GM19397 (cell line): Measurements from ENCODE around the gene EYS.

Experiments used
- ATAC-seq: cut with Tn5 transposase; IDR thresholded peaks from one replicate; pipeline ENCODE4 v1.9.1; 2021; ENCODE audit warnings: mild to moderate bottlenecking, moderate library complexity; ENCODE audit not compliant: unreplicated experiment

Gene EYS

DNA sequence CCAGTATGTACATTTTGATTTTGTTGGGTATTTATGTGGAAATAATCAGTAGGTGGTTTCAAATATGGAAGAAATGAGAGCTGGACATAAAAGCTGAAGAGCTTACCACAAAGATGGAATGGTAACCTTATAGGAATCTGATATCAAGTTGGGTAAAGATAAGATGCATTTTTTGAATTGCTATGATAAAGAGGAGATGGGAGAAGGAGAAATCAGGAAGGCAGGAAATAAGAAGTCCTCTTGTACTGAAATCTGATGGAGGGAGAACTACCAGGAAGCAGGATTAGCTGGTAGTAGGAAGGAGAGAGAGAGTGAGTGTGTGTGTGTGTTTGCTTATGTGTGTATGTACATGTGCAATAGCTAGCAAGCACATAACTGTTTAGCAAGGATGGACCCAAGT lies 1603.0 kb downstream of the EYS start:
- no peak for ATAC-seq

- no peak for ATAC-seq
These were observed 1603.5 kb downstream of the EYS start for GRCh38 chr6:64103480-64103879.

- ATAC-seq, result no peak
These were observed 1606.2 kb downstream of the EYS start for GRCh38 chr6:64100702-64101303.

GRCh38 chr6:64090352-64090751 lies 1616.7 kb downstream of the EYS start:
- ATAC-seq, result no peak

GRCh38 chr6:64085126-64085525 lies 1621.9 kb downstream of the EYS start:
- no peak for ATAC-seq

DNA sequence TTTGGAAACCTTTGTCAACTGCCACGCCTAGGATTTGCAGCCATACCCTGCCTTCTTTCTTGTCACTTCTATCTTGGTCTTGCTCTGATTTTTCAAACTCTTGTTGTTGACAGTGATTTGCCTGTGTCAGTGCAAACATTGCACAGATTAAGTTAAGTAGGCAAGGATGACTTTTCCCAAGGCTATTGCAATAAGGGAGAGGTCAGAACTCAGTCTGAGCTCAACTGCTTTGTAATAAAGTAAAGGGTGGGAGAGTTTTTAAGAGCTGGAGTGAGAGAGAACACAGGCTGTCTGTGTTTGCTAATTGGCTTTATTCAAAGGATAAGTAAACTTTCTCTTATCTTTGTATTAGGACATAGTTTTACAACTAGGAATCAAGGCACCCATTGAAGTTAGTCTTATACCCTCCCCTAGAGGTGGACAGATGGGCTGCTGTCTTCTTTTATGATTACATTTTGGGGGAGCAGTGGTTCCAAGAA lies 1622.8 kb downstream of the EYS start:
- no peak for ATAC-seq

DNA sequence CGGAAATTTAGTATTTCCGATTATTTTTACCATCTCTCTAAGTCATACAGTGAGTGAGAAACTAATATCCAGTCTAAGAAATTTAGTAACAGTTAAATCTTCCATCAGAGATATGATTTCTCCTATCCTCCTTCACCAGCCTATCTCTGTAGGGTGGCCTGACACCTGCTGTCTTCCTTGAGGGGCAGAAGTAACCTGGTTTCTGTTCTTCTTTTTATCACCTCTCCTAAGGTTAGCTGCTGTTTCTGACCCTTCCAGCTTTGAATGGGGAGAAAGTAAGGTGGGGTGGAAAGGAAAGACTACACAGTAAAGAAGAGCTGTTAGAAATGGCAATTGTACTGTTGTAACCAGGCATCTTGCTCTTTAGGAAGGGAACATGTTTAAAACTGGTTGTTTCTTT lies 1623.8 kb downstream of the EYS start:
- no peak for ATAC-seq

- no peak for ATAC-seq
These were observed 1625.6 kb downstream of the EYS start for GRCh38 chr6:64081453-64081852.

DNA sequence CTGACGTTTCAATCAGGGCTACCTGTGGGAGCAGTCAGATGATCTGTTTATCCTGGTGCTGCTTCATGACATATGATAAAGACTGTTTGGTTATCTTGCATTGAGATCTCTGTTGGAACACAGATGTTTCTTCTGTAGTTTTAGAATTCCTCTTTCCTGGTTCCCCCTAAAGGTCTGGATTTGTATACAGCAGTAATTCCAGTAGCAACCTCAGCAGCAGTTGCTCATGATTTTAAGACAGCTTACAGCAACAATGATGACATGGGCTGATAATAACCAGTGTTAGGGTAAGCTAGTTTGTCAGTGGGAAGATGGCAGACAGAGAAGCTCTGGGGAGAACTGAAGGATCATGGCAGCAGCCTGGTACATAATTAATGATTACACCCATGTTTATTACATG lies 1632.0 kb downstream of the EYS start:
- no peak for ATAC-seq

DNA sequence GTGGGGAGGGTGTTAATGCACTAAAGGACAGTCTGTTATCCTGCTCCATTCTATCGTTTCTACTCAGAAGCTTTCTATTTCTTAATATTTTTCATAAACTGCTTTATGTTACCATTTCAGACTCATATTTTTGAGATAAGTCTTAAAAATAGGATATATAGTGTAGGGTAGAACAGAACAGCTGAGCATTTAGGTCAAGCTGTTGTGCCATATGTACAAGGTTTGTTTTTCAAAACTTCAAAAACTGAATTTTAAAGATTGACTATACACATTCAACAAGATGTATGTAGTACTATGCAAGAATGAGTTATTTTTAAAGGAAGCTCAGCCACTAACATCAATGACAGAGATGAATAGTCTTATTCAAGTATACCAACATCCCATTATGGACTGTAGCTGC lies 1634.3 kb downstream of the EYS start:
- ATAC-seq, result no peak

DNA sequence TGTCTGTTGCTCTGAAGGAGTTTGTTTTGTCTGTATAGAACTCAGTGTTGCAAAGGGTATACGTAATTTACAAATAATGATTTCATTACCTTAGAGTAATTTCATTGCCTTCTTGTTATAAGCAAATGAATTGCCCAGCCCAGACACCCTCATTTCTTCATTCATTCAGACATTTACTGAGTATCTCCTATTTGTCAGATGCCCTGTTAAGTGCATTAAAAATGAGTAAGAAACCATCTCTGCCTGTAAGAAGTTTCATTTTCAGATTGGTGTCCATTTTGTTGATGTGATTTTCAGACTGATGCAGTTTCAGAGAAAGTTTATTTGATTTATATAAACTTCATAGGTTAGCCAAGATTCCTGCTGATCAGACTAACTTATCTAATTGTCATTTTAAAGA lies 1642.1 kb downstream of the EYS start:
- no peak for ATAC-seq

GRCh38 chr6:64062960-64063683 lies 1643.9 kb downstream of the EYS start:
- ATAC-seq, result no peak

- ATAC-seq, result no peak
These were observed 1652.2 kb downstream of the EYS start for GRCh38 chr6:64054861-64055260.

GRCh38 chr6:64050590-64050989 lies 1656.4 kb downstream of the EYS start:
- no peak for ATAC-seq

- no peak for ATAC-seq
These were observed 1657.3 kb downstream of the EYS start for GRCh38 chr6:64049736-64050135.

DNA sequence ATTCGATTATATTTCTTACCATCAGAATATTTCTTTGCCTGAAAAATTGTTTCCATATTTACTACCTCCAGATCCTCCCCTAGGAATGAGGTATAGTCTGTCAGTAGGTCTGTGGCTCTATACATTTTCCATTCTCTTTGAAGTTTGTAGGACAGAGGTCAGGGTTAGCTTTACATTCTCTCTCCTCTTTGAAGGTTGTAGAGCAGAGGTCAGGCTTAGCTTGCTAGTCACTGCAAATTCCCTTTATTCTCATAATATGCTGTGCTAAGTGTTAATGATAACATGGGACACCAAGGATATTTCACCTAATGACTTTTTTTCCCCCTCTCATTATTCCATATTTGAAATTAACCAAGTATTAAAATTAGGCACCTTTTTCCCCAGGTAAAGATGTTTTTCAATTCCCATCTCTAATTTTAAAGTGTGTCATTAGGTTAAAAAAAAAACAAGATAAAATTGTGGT lies 1660.2 kb downstream of the EYS start:
- ATAC-seq, result no peak

DNA sequence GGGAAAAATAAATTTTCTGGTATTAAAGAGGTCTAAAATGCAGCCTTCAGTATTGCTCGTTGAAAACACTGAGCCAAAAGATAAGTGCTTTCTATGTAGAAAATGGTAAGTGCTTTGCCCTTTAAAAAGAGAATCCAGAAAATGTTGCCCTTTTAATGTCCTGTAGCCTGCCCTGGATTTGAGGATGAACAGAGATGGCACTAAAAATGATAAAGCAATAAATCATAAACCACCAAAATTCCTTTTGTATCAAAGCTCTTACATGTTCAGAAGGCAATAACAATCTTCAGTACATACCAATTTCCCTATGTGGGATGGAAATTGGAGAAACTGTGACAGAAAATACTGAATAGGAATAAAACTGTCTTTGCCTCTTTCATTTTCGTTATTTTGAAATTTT lies 1665.7 kb downstream of the EYS start:
- no peak for ATAC-seq

GRCh38 chr6:64040113-64040512 lies 1666.9 kb downstream of the EYS start:
- no peak for ATAC-seq

GRCh38 chr6:64037427-64037826 lies 1669.6 kb downstream of the EYS start:
- no peak for ATAC-seq

DNA sequence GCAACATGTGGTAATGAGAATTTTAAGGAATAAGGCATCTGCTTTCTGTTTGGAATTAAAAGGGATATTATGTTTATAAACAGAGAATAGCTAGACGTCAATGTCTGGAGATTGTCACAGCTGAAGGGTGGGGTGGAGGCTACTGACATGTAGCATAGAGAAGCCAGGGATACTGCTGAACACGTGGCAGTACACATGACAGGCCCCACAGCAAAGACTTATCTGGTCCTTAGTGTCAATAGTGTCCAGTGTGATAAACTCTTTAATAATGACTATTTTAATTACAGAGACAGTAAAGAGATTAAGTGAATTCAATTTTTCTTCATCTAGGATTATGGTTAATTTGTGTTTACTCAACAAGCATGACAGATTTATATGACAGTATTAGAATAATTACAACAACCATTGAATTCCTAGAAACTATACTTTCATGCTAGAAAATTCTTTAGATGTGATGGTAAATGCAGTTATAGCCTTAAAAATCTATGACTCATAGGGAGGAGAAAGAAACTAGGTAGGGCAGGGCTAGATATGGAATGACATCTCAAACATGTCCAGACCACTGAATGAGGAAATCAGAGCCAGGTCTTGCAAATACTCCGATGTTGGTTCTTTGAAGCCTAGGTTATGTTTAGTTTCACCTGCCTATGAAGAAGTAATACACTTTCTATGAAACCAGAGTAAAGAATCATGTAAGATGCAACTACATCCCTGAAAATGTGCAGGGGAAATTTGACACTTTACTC lies 1671.9 kb downstream of the EYS start:
- ATAC-seq, result no peak

DNA sequence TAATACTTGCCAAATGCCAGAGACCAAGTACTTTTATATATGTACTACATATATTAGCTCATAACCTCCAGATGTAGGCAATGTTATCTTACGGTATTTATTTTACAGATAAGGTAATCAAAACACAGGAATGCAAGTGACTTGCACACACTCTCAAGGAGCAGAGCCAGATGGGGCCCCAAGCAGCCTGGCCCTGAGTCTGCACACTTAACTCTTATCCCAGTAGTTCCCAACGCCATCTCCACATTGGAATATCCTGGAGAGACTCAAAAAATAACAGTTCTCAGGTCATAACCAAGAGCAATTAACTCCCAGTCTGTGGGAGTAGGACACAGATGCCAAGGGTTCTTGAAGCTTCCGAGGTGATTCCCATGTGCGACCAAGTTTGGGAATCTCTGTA lies 1672.7 kb downstream of the EYS start:
- no peak for ATAC-seq
